H1 (cell line): ENCODE data around the gene NOVA1. TPM values are rescaled to one million over a fixed set of nuclear protein-coding genes. Genes with fewer than 3 reads are reported as not detected.

ENCODE experiments used
- CTCF ChIA-PET: fragments of 300-600 bp; sonication (Branson Sonifier 250); formaldehyde crosslinking; loops from one replicate; lab custom pipeline; 2021; ENCODE audit not compliant: partially characterized antibody; lab: Charles Lee
- POLR2A ChIA-PET: fragments of 300-600 bp; sonication (Branson Sonifier 250); formaldehyde crosslinking; loops from one replicate; lab custom pipeline; 2021; ENCODE audit warnings: inconsistent platforms; ENCODE audit not compliant: partially characterized antibody; lab: Charles Lee
- DNase-seq, 2 experiments: peaks; one replicate each; pipeline versions ENCODE4 v3.0.0 to v3.0.0-alpha.2; 2010 to 2022; ENCODE audit warnings: low spot score in 2 of 2, low read depth in 1 of 2, mixed read lengths in 1 of 2
- FAIRE-seq: peaks from 2 replicates; lab custom pipeline; 2011; peaks lifted over from hg19 to GRCh38; lab: Jason Lieb, UNC
- H2AFZ ChIP-seq: 2 replicates; pipeline ENCODE4 v1.8.1; 2012; ENCODE audit warnings: low read length, inconsistent platforms
- H2AK5ac ChIP-seq: 2 replicates; pipeline ENCODE4 v1.6.1; 2013; ENCODE audit warnings: low read depth, low read length
- H2BK120ac ChIP-seq: replicated peaks from 2 replicates; pipeline ENCODE3; 2013; ENCODE audit warnings: low read depth, low read length, inconsistent platforms
- H2BK12ac ChIP-seq: 2 replicates; pipeline ENCODE4 v1.6.1; 2013; ENCODE audit warnings: low read depth, low read length
- H2BK15ac ChIP-seq: 2 replicates; pipeline ENCODE4 v1.6.1; 2013; ENCODE audit warnings: low read length
- H2BK20ac ChIP-seq: 2 replicates; pipeline ENCODE4 v1.6.1; 2013; ENCODE audit warnings: low read length
- H2BK5ac ChIP-seq: 2 replicates; pipeline ENCODE4 v1.6.1; 2013; ENCODE audit warnings: low read depth, low read length
- H3K14ac ChIP-seq: 2 replicates; pipeline ENCODE4 v1.6.1; 2013; ENCODE audit warnings: inconsistent platforms; ENCODE audit not compliant: insufficient read length
- H3K18ac ChIP-seq: 2 replicates; pipeline ENCODE4 v1.6.1; 2013; ENCODE audit warnings: low read length; ENCODE audit errors: extremely low read depth
- H3K23ac ChIP-seq: 2 replicates; pipeline ENCODE4 v1.6.1; 2013; ENCODE audit warnings: inconsistent platforms; ENCODE audit not compliant: insufficient read length
- H3K23me2 ChIP-seq: 2 replicates; pipeline ENCODE4 v1.6.1; 2013; ENCODE audit warnings: low read depth, low read length
- H3K27ac ChIP-seq: 2 replicates; pipeline ENCODE4 v1.6.1; 2011; ENCODE audit warnings: low read depth, low read length, inconsistent platforms
- H3K27me3 ChIP-seq, 4 experiments: replicated peaks in 1 of 4; 1 replicate in 1 of 4; 2 replicates in 3 of 4; pipeline versions ENCODE4 v1.6.1 to v1.8.1; 2011 to 2013; ENCODE audit warnings: low read length in 3 of 4, mild to moderate bottlenecking in 3 of 4, inconsistent platforms in 2 of 4, mixed read lengths in 2 of 4, moderate library complexity in 1 of 4; ENCODE audit not compliant: control insufficient read depth in 3 of 4, insufficient read depth in 3 of 4; ENCODE audit errors: extremely low read depth in 1 of 4
- H3K36me3 ChIP-seq, 4 experiments: 2 replicates each; pipeline versions ENCODE4 v1.6.1 to v1.8.1; 2011 to 2013; ENCODE audit warnings: mild to moderate bottlenecking in 4 of 4, low read length in 3 of 4, moderate library complexity in 2 of 4, control low read depth in 1 of 4, inconsistent platforms in 1 of 4; ENCODE audit not compliant: insufficient read depth in 4 of 4, control insufficient read depth in 2 of 4
- H3K4ac ChIP-seq: replicated peaks from 2 replicates; pipeline ENCODE3; 2013; ENCODE audit warnings: low read length, low read depth, mixed read lengths, inconsistent platforms; ENCODE audit not compliant: insufficient read length
- H3K4me1 ChIP-seq, 4 experiments: replicated peaks in 1 of 4; 1 replicate in 1 of 4; 2 replicates in 3 of 4; pipeline versions ENCODE4 v1.6.1 to v1.8.1; 2011 to 2013; ENCODE audit warnings: low read length in 3 of 4, inconsistent platforms in 2 of 4, mixed read lengths in 1 of 4; ENCODE audit not compliant: insufficient read depth in 4 of 4, control insufficient read depth in 3 of 4
- H3K4me2 ChIP-seq, 2 experiments: 2 replicates each; pipeline versions ENCODE4 v1.6.1 to v1.8.1; 2011 to 2013; ENCODE audit warnings: low read depth in 2 of 2, low read length in 2 of 2, control low read depth in 1 of 2, inconsistent platforms in 1 of 2, mild to moderate bottlenecking in 1 of 2; ENCODE audit not compliant: insufficient read depth in 1 of 2
- H3K4me3 ChIP-seq, 4 experiments: fragments of 200-600, 300-600 bp in 1 of 4; sonication (generic), shearing (Covaris generic), sonication (Bioruptor Twin) in 1 of 4; 2 replicates each; pipeline versions ENCODE4 v1.5.1 to v1.8.1; 2011 to 2016; ENCODE audit warnings: low read length in 4 of 4, low read depth in 3 of 4, control low read depth in 2 of 4, inconsistent platforms in 2 of 4, mild to moderate bottlenecking in 2 of 4, mixed read lengths in 1 of 4, moderate library complexity in 1 of 4; ENCODE audit not compliant: insufficient read depth in 2 of 4; ENCODE audit errors: extremely low read depth in 1 of 4
- H3K56ac ChIP-seq: replicated peaks from 2 replicates; pipeline ENCODE3; 2013; ENCODE audit warnings: low read depth, mild to moderate bottlenecking, mixed read lengths, low read length, inconsistent platforms; ENCODE audit not compliant: insufficient read length
- H3K79me1 ChIP-seq: 2 replicates; pipeline ENCODE4 v1.6.1; 2013; ENCODE audit warnings: low read depth, low read length, control low read depth
- H3K79me2 ChIP-seq, 2 experiments: 2 replicates each; pipeline versions ENCODE4 v1.6.1 to v1.8.1; 2012 to 2013; ENCODE audit warnings: low read length in 2 of 2, mild to moderate bottlenecking in 2 of 2, inconsistent platforms in 1 of 2; ENCODE audit not compliant: insufficient read depth in 2 of 2, control insufficient read depth in 1 of 2
- H3K9ac ChIP-seq, 4 experiments: replicated peaks in 1 of 4; 1 replicate in 1 of 4; 2 replicates in 3 of 4; pipeline versions ENCODE4 v1.6.1 to v1.8.1; 2011 to 2013; ENCODE audit warnings: low read depth in 3 of 4, low read length in 3 of 4, control low read depth in 2 of 4, mild to moderate bottlenecking in 2 of 4, moderate library complexity in 2 of 4, inconsistent platforms in 1 of 4; ENCODE audit errors: extremely low read depth in 1 of 4
- H3K9me3 ChIP-seq, 2 experiments: 2 replicates each; pipeline versions ENCODE4 v1.6.1 to v1.8.1; 2012 to 2013; ENCODE audit warnings: mild to moderate bottlenecking in 2 of 2, moderate library complexity in 2 of 2, control low read depth in 1 of 2, inconsistent platforms in 1 of 2, low read depth in 1 of 2, low read length in 1 of 2, mixed read lengths in 1 of 2; ENCODE audit not compliant: insufficient read depth in 2 of 2
- H4K20me1 ChIP-seq, 2 experiments: replicated peaks in 1 of 2; 2 replicates each; pipeline versions ENCODE3 to v1.8.1; 2011 to 2013; ENCODE audit warnings: inconsistent platforms in 2 of 2, low read length in 2 of 2, mild to moderate bottlenecking in 1 of 2; ENCODE audit not compliant: insufficient read depth in 2 of 2, control insufficient read depth in 1 of 2
- H4K5ac ChIP-seq: 2 replicates; pipeline ENCODE4 v1.6.1; 2013; ENCODE audit warnings: low read length, low read depth, mixed read lengths, inconsistent platforms; ENCODE audit not compliant: insufficient read length
- H4K8ac ChIP-seq: 2 replicates; pipeline ENCODE4 v1.8.0; 2013; ENCODE audit warnings: mild to moderate bottlenecking, moderate library complexity, low read length, inconsistent platforms; ENCODE audit not compliant: insufficient read depth; ENCODE audit errors: extremely low read depth
- H4K91ac ChIP-seq: replicated peaks from 2 replicates; pipeline ENCODE3; 2013; ENCODE audit warnings: low read length, mixed read lengths, inconsistent platforms; ENCODE audit not compliant: insufficient read length
- ASH2L ChIP-seq: fragments of 200-600, 300-600 bp; sonication (generic); IDR thresholded peaks from one replicate; pipeline ENCODE4 v1.7.1; 2017; ENCODE audit warnings: low read length
- CBX5 ChIP-seq: fragments of 300-800, 300-1000 bp; sonication (generic); IDR thresholded peaks from 2 replicates; pipeline ENCODE4 v1.7.1; 2016; ENCODE audit warnings: antibody characterized with exemption, low read length, low read depth
- CBX8 ChIP-seq: fragments of 300-800, 300-1000 bp; sonication (generic); IDR thresholded peaks from 2 replicates; pipeline ENCODE4 v1.7.1; 2016; ENCODE audit warnings: low read depth, low read length, borderline replicate concordance
- CHD1 ChIP-seq: IDR thresholded peaks from 2 replicates; pipeline ENCODE4 v1.6.1; 2012; ENCODE audit warnings: low read depth, low read length, improper control_type of control experiment
- CREB1 ChIP-seq: IDR thresholded peaks from 2 replicates; pipeline ENCODE4 v1.6.1; 2012; ENCODE audit warnings: inconsistent platforms
- EGR1 ChIP-seq: IDR thresholded peaks from 2 replicates; pipeline ENCODE4 v1.6.1; 2011; ENCODE audit warnings: low read depth, low read length, borderline replicate concordance
- EZH2 ChIP-seq: fragments of 200-600 bp; sonication (generic); IDR thresholded peaks from 2 replicates; pipeline ENCODE4 v1.7.1; 2012; ENCODE audit warnings: low read depth, mild to moderate bottlenecking, moderate library complexity, low read length, inconsistent platforms; ENCODE audit not compliant: severe bottlenecking
- GTF2F1 ChIP-seq: IDR thresholded peaks from 2 replicates; pipeline ENCODE4 v1.6.1; 2012; ENCODE audit warnings: low read depth, low read length, improper control_type of control experiment, borderline replicate concordance
- JUND ChIP-seq: IDR thresholded peaks from 2 replicates; pipeline ENCODE4 v1.6.1; 2011; ENCODE audit warnings: mild to moderate bottlenecking, improper control_type of control experiment, low read length
- RNF2 ChIP-seq: fragments of 200-900, 300-1000 bp; sonication (generic); IDR thresholded peaks from 2 replicates; pipeline ENCODE4 v1.7.1; 2016; ENCODE audit warnings: borderline replicate concordance, low read depth, mild to moderate bottlenecking, antibody characterized with exemption, low read length; ENCODE audit not compliant: poor library complexity, severe bottlenecking; ENCODE audit errors: missing control alignments
- SAP30 ChIP-seq: fragments of 300-600 bp; sonication (generic); IDR thresholded peaks from 2 replicates; pipeline ENCODE4 v1.7.1; 2012; ENCODE audit warnings: low read length, moderate library complexity, mild to moderate bottlenecking, inconsistent platforms; ENCODE audit not compliant: insufficient read depth, insufficient replicate concordance
- SUZ12 ChIP-seq: fragments of 200-600 bp; sonication (generic); IDR thresholded peaks from 2 replicates; pipeline ENCODE4 v1.6.1; 2012; ENCODE audit warnings: mild to moderate bottlenecking, inconsistent platforms, low read length, moderate library complexity, mixed read lengths
- TAF7 ChIP-seq: optimal IDR thresholded peaks from 2 replicates; pipeline ENCODE3; 2011; ENCODE audit warnings: low read depth, mild to moderate bottlenecking, inconsistent platforms, low read length, moderate library complexity, borderline replicate concordance
- USF2 ChIP-seq: IDR thresholded peaks from 2 replicates; pipeline ENCODE4 v1.6.1; 2011; ENCODE audit warnings: low read length, improper control_type of control experiment
- WGBS, 2 experiments: shearing (Covaris generic) in 1 of 2; methylation state at CpG; one replicate each; pipeline versions ENCODE4 v1.1.6 to v1.1.7; 2013 to 2015; ENCODE audit warnings: low lambda C conversion rate in 2 of 2, mixed read lengths in 2 of 2, inconsistent platforms in 1 of 2, low coverage in 1 of 2, missing lambda C conversion rate in 1 of 2; ENCODE audit not compliant: insufficient replicate concordance in 2 of 2, insufficient coverage in 1 of 2, insufficient read length in 1 of 2; ENCODE audit errors: extremely low coverage in 1 of 2, missing lambda C conversion rate in 1 of 2; 5-methylcytosine and 5-hydroxymethylcytosine counted together
- polyA plus RNA-seq, 7 experiments: library from polyadenylated mRNA; depleted of rRNA in 3 of 7; stranded (reverse) in 5 of 7; unstranded in 2 of 7; fragments of >200 nt in 5 of 7; fragments of 200-250 nt in 2 of 7; gene quantifications; 1 replicate in 5 of 7; 2 replicates in 1 of 7; 4 replicates in 1 of 7; pipeline versions ENCODE4 v1.2.1 to v1.2.3, GENCODE V29; 2011 to 2013; ENCODE audit warnings: missing spikeins in 2 of 7, mixed read lengths in 2 of 7
- total RNA-seq: library from RNA; stranded (reverse); fragmentation: NEBNext Ultra II Directional; extraction: Animal tissue kit (Norgen Biotek cat#: 25700); gene quantifications from 2 replicates; pipeline ENCODE4 v1.2.1, GENCODE V29; 2021

The NOVA1 gene
- total and polyA plus RNA-seq, 2 of the 8 experiments (the other 6 are each of a cell fraction or from before 2014, with no cell fraction given), result 6.8 to 12.7 TPM

GRCh38 chr14:26484562-26484961 lies 113.3 kb downstream of the NOVA1 start:
- Histone ChIP-seq H4K91ac (no peak overlapping the region), H3K27ac (no peak overlapping the region), H2AK5ac (no peak overlapping the region), H2AFZ (no peak overlapping the region), H3K4me1 (no peaks in the 10 kb centered on the region), H3K14ac (no peak overlapping the region), H2BK20ac (no peak overlapping the region), H3K4ac (no peak overlapping the region), H4K8ac (no peak overlapping the region), H3K9me3 (no peaks in the 10 kb centered on the region), H3K79me1 (no peaks in the 10 kb centered on the region), H3K56ac (no peak overlapping the region), H2BK5ac (no peak overlapping the region), H3K23ac (no peak overlapping the region), H2BK12ac (no peak overlapping the region), H3K9ac (no peak overlapping the region), H3K23me2 (no peaks in the 10 kb centered on the region), H3K18ac (no peak overlapping the region), H2BK120ac (no peak overlapping the region), H3K27me3 (no peaks in the 10 kb centered on the region), H3K4me2 (no peak overlapping the region), H2BK15ac (no peak overlapping the region), H3K36me3 (no peaks in the 10 kb centered on the region), H4K5ac (no peak overlapping the region), H4K20me1 (no peaks in the 10 kb centered on the region), H3K79me2 (no peaks in the 10 kb centered on the region), H3K4me3 (no peak overlapping the region)
- FAIRE-seq (no peak), DNase-seq (no peak)
- POLR2A ChIA-PET, result no interaction called here
- CTCF ChIA-PET, result no interaction called here
- WGBS, 2 experiments, result 84% methylated on average over 2 of the region's 2 CpGs; no CpG with 5 or more reads in 1 of the 2 experiments
- TF ChIP-seq CREB1, result no peak
- no peak for TF ChIP-seq SAP30
- no peak for TF ChIP-seq CHD1
- TF ChIP-seq TAF7, result no peak
- TF ChIP-seq GTF2F1, result no peak
- no peak for TF ChIP-seq RNF2
- TF ChIP-seq SUZ12, result no peak
- TF ChIP-seq ASH2L, result no peak
- TF ChIP-seq EZH2, result no peak
- TF ChIP-seq USF2, result no peak
- TF ChIP-seq EGR1, result no peak
- no peak for TF ChIP-seq CBX8
- no peak for TF ChIP-seq CBX5
- TF ChIP-seq JUND, result no peak
